Right renal cortex interstitium (tissue), 3 donors: Measurements from ENCODE around the gene TPK1. TPM values are rescaled to one million over a fixed set of nuclear protein-coding genes. Genes with fewer than 3 reads are reported as not detected.
"Not testable (repeated sequence)": the region's sequence is repeated elsewhere in the genome, so short reads cannot be mapped to it uniquely, and the experiment has no call there.

ENCODE experiments used
- DNase-seq, 3 donors: peaks; one replicate each; pipeline ENCODE4 v3.0.0-alpha.2; 2013; ENCODE audit warnings: low read depth in 3 of 3, low spot score in 2 of 3
- polyA plus RNA-seq, 3 donors: library from polyadenylated mRNA; unstranded; fragments of 120-200 nt; gene quantifications; one replicate each; pipeline ENCODE4 v1.2.1, GENCODE V29; 2013; ENCODE audit not compliant: insufficient read length in 3 of 3

TPK1 gene
- polyA plus RNA-seq, 3 donors: 9.2 to 10.9 (median 9.6) TPM

DNA sequence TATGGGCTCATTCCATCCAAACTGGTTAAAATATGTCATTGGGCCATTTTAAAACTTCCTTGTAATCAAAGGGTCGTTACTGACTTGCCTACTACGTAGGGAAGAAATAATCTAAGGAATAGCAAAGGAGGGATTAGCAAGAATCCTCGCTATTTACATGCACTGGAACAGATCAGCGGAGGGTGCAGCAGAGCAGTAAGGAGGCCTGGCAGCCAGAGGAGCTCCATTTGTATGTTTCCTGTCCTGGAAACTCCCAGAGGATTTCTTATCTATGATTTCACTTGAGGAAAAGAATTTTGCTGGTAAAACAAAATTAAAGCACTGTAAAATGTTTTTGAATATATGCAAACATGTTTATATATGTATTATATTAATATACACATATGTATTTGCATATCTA is 107.3 kb downstream of the TPK1 start:
- DNase-seq: no peak

DNA sequence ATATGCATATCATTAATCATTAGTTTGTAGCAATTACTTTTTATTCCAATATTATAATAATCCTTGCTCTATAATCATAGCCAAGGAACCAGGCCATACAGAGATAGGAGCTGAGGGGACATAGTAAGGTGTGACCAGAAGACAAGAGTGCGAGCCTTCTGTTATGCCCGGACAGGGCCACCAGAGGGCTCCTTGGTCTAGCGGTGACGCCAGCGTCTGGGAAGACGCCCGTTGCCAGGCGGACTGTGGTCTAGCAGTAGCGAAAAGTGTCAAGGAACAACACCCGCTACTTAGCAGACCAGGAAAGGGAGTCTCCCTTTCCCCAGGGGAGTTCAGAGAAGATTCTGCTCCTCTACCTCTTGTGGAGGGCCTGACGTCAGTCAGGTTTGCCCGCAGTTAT is 109.0 kb downstream of the TPK1 start:
- DNase-seq: not testable (repeated sequence)

DNA sequence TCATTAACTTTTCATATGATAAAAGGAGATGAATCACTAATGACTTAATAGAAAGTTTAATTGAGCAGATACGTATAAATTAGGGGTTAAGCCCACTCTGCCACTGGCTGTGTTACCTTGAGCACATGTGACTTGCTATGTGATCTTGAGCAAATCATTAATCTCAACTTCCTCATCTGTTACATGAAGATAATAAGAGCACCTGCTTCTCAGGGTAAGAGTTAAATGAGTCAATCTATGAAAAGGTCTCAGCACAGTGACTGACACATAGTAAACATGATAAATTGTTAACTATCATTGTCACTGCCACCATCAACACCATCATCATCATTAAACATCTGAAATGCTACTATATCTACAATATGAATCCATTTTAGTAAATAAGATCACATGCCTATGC is 110.8 kb downstream of the TPK1 start:
- no peak for DNase-seq

DNA sequence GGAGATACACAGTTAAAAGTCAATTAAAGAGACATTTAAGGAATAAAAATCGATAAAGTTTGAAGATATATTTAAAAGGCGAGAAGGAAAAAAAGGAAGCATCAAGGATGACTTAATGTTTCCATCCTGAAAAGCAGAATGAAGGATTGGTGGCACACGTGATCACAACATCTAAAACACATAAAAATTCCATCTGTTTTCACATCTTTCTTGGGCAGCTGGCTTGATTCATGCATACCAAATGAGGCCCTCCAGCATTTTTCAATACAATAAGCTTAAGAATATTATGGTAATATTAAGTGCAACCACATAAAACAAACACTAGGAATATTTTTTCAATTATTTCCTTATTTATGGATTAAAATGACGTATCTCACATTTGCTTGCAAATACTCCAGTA is 112.6 kb downstream of the TPK1 start:
- no peak for DNase-seq

DNA sequence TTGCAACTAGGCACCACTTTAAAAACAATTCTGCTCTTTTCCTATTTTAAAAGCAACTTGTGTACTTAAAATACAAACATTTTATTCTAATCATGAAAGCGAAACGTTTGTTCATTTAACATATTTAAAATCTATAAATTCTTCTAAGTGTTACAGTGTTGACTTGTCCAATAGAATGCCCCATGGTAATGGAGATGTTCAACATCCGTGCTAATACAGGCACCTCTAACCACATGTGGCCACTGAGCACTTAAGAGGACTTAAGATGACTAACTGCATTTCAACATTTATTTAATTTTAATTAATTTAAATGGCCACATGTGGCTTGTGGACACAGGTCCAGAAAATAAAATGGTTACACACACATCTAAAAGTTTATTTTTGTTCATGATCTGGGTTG is 115.1 kb downstream of the TPK1 start:
- no peak for DNase-seq

DNA sequence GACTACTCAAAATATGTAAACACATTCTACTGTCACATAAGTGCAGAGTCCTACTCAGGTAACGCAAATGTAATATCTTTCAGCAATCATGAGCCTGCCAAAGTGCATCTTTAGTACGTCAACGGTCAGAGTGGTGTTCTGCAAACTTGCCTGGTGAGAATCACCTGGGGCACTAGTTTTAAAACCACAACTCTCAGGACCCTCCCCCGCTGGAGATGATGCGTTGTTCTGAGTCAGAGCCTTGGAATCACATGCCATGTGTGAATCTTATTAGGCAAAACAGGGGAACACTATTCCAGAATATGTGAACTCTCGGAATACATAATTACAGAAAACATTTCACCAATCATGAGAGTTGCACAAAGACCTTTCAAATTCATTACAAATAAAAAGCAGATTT is 115.7 kb downstream of the TPK1 start:
- no peak for DNase-seq

DNA sequence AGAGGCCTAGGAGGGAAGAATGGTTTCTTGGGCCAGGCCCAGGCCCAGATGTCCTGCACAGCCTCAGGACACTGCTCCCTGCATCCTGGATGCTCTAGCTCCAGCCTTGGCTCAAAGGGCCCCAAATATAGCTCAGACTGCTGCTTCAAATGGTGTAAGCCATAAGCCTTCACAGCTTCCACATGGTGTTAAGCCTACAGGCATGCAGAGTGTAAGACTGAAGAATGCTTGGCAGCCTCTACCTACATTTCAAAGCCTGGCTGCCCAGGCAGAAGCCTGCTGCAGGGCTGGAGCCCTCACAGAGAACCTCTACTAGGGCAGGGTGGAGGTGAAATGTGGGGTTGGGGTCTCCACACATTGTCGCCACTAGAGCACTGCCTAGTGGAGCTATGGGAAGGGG is 118.1 kb downstream of the TPK1 start:
- no peak for DNase-seq

DNA sequence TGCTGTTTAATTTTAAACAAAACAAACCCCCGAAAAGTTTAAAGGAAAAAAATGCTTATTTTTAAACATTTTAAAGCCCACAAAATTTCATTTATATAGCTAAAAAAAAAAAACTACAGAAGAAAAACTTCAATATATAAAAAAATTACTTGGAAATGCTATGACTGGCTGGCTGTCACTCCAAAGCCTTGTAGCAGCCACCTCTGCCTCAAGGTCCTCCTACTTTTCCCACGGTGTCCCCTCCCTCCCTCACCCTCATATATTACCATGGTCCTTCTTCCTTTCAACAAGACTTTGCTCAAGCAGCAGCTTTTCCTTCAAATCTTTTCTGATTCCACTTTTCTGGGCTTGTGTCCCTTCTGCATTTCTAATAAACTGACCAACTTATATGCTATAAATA is 122.0 kb downstream of the TPK1 start:
- DNase-seq: no peak

DNA sequence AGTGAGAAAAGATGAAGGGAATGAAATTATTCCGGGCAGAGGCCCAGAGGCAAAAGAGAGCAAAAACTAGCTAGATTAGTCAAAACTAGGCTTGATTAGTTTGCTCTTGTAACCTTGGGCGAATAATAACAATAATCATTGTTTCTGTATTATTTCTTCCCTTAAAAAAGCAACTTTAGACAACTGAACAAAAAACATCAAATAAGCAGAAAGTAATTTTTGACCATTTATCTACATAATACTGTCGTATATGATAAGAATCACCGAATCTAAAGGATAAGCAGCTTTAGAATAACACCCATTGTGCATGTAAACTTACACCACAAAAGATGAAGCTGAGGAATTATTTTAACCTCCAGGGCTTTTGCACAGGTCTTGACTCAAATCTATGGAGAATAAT is 125.1 kb downstream of the TPK1 start:
- DNase-seq: no peak

DNA sequence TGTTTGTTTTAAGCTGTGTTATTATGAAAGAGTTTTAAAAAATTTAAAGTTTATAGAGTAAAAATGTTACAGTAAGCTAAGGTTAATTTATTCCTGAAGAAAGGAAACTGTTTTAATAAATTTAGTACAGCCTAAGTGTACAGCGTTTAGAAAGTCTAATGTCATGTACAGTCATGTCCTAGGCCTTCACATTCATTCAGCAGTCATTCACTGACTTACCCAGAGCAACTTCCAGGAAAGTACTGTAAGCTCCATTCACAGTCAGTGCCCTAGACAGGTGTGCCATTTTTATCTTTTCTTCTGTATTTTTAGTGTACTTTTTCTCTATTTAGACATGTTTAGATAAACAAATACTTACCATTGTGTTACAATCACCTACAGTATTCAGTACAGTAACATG is 126.8 kb downstream of the TPK1 start:
- no peak for DNase-seq

DNA sequence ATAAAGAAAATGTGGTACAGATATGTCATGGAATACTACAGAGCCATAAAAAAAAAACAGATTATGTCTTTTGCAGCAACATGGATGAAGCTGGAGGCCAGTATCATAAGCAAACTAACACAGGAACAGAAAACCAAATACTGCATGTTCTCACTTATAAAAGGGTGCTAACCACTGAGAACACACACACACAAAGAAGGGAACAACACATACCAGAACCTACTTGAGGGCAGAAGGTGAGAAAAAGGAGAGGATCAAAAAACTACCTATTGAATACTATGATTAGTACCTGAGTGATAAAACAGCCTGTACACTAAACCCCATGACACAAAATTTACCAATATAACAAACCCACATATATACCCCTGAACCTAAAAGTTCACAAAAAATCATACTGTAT is 144.6 kb downstream of the TPK1 start:
- no peak for DNase-seq

DNA sequence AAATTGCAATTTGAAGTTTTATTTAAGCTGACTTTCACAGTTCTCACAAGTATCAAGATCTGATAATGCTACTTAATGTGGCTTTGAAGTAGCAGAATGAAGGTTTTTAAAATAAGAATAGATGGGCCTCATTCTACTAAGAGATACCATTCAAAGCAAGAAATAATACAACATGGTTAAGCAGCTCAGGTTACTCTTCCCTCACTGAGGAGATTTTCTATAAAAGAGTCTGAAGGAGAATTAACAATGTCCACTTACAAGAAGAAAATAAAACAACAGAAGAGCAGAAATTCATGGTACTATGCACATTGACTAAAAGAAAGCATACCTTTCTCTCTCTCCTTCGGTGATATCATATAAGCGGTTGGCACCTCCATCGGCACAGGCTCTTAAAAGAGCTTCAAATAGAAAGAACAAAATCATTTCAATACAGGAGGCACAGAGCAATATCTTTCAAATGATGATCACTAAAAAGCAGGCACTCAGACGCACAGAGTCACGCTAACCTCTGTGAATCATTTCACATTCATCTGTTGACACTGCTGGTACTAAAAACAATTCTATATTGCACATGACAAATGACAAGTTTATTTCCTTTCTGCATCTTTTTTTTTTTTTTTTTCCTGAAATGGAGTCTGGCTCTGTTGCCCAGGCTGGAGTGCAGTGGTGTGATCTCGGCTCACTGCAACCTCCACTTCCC is 153.1 kb downstream of the TPK1 start:
- DNase-seq: no peak

DNA sequence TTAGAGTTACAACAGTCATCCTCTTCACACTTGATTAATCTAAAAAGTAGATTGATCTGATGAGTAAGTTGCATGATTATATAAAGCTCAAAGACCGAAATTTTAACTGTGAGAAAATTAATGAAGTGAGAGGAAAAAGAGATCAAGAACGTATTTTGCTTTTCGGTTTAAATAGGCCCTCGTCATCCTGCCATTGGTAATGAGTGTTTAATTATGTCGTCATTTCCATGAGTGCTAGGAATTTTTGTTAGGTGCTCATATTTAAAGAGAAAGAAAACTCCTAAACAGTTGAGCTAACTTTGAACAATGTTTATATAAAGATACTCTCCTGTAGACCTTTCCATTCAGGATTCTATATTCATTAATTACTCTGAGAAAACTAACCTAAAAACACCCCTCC is 159.4 kb downstream of the TPK1 start:
- DNase-seq: no peak

DNA sequence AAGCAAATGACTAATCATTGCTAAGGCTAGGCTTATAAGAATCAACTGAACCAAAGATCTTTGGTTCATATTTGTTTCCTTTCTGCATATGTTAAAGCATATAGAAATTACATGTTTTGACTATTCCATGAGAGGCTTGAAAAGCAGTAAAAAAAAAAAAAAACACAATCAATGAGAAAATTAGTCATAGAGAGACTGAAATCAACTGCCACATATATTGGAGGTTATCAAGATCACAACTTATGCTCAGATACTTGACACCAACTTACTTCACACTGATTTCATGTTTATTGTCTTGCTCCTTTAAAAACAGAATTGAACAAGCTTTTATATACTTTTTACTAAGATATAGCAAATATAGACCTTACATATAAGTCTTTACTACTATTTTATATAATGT is 161.3 kb downstream of the TPK1 start:
- no peak for DNase-seq

DNA sequence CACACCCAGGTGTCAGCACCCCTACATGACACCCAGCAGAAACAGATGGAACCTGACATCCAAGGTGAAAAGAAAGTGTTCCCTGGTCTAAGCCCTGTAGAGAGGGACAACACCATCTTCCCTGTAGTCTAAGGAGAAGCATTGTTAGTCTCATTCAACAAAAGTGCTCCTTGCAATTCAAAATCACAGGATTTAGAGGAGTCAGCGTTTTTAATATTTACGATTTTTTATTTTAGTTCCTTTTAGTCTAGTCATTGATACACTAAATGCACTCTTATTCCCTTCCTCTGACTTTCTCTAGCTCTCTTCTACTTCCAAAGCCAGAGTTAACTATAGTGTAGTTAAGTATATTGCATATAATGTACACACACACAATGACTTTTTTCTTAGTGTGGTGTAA is 163.0 kb downstream of the TPK1 start:
- DNase-seq: no peak

DNA sequence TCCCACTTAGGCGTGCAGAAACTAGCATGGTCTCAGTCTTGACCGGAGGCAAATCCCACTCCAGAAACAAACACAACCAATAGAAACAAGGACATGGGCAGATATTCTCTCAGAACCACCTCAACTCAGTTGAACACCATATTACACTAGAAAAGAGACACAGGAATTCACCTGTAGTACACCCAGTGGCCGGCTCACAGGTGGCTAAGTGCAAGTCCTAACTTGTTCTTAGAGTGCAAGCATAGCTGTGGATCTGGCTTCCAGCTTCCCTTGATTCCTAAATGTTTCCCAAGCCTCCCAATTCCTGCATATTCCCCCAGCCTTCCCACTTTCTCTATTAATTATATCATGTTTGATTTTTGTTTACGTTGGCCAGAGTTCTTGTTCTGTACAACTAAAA is 164.4 kb downstream of the TPK1 start:
- no peak for DNase-seq

DNA sequence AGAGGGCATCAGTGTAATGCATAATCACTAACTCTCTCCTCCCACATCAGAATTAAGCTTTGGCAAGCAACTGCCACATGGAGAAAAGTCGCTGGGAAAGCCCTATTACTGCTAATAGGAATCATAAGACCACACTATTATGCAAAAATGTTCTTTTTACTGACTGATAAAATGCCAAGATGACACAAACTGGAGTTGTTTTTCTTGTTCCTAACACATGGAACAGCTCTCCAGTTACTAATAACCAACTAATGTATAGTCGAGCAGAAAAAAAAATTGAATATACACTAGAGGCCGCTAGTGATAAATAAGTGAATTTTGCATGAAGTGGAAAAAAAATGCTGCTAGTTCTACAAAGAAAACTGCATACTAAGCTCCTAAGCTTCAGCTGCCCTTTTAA is 165.6 kb downstream of the TPK1 start:
- DNase-seq: peak in 1 of 3 donors; percentile 7

DNA sequence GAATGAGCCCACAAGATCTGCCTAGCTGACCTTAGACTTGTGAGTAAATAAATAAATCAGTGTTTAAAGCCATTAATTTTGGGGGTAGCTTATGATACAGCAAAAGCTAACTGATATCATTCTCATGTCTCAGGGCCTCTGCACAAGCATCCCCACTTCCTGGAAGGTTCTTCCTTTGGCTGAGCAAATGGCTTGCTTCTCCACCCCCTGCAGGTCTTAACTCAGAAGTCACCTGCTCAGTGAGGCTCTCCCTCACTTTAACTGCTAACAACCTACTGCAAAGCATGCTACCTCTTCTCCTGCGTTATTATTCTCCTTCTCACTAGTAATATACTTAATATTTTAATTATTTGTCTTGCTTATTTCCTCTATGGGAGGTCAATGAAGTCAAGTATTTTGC is 167.3 kb downstream of the TPK1 start:
- DNase-seq: no peak

DNA sequence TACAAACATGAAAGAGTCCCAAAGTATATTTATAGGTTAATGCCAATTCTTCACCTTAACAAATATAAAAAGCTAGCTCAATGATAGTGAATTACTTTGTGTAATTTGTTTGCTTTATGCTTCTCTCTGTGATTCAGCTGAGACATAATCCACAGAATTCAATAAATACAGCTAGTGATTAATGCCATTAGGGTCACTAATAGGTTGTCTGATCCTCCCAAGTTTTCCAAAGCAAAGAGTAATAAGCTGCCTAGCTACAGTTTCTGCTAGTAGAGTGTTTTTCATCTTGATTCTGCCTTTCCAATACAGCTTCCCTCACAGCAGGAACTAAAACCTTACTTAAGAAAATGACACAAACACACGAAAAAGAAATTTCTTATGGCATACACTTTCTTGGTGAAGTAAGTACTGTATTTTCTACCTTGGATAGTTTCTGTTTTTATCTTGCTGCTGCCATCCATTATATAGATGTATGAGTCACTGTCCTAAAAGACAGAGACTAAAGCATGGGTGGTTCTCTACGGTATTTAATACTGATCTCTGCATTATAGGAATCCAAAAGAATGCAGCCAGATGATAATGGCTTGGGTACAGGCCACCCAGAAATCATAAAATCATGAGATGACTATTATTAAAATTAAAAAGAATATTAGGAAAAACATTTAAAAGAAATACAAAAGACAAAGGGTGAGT is 170.0 kb downstream of the TPK1 start:
- no peak for DNase-seq

DNA sequence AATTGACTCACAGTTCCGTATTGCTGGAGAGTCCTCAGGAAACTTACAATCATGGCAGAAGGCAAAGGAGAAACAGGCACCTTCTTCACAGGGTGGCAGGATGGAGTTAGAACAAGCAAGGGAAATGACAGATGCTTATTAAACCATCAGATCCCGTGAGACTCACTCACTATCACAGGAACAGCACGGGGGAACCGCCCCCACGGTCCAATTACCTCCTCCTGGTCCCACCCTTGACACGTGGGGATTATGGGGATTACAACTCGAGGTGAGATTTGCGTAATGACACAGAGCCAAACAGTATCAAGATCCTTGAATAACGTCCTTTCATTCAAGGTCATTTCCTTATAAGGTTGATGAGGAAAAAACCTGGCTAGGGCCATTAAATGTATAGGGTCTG is 176.6 kb downstream of the TPK1 start:
- DNase-seq: no peak

DNA sequence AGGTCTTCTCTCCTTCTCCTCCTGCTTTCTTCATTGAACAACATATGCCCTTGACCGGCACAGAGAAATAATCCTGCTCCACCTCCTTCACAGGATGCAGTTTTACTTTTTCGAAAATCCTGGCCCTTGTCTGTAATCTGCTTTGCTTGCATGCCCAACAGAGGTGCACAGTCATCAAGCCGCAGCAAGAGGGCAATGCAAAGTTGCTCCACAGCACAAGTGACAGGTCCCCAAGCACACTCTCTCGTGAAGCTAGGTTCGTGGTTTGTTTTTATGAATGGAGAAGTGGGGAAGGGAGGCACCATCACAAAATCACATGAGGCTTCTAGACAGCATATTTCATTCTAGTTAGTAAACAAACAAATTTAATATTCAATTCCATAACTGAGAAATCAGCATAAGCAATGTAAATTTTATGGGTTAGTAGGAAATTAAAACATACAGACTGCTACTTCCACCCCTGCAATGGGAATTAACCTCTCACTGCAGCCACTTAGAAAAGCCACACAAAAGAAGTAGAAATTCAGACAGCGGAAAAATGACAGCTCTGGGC is 178.8 kb downstream of the TPK1 start:
- no peak for DNase-seq

DNA sequence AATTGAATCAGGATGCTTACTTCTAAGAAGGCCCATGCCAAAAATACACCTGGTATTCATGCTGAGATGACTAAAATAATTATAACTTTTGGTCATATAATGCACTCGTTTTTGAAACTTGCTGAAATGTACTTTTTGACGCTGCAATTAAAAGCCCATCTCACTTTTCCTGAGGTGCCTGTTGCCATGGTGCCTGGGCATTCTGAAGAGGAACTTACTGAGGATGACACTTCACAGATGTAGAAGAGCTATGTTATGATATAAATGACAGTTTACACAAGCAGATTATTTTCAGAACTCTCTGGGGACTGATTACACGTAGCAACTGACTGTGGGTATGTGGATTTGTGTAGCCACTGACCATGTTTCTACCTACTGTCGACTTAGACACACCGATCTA is 182.4 kb downstream of the TPK1 start:
- no peak for DNase-seq
